Prostate gland (tissue), 2 donors: ENCODE measurements around the gene PCDHGC5.

Experiments used
- POLR2A ChIP-seq: fragments of 450-650 bp; IDR thresholded peaks from one replicate; pipeline ENCODE4 v1.6.1; 2016; ENCODE audit warnings: antibody characterized with exemption, mild to moderate bottlenecking
- POLR2AphosphoS5 ChIP-seq: sonication (generic); formaldehyde crosslinking; IDR thresholded peaks from one replicate; pipeline ENCODE4 v1.6.1; 2017; ENCODE audit warnings: antibody characterized with exemption
- TF ChIP-seq, protein P1 (sequence below), 4 experiments: fragments of 200-600 bp in 2 of 4; fragments of 450-650 bp in 2 of 4; sonication (generic) in 2 of 4; IDR thresholded peaks; 1 replicate in 3 of 4; 2 replicates in 1 of 4; pipeline ENCODE4 v1.5.1; 2016 to 2019; ENCODE audit warnings: antibody characterized with exemption in 4 of 4, mild to moderate bottlenecking in 2 of 4, moderate library complexity in 2 of 4

DNA sequence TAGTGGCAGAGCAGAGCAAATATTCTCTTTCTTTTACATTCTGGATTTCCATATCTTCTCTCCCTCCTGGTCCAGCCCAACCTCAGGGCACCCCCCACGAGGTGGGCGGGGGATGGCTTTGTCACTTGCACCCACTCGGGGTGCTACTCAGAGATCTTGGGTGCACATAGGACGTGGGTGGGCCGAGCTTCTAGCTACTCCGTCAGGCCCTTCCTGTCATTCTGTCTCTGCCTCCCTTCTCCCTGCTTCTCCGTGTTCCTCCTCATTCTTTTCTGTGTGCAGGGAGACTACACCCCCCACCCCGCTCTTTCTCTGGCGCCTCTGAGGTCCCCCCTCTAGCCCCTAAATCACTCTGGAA lies 19.5 kb downstream of the PCDHGC5 start:
- TF ChIP-seq POLR2A: no peak
- TF ChIP-seq, protein P1, sequence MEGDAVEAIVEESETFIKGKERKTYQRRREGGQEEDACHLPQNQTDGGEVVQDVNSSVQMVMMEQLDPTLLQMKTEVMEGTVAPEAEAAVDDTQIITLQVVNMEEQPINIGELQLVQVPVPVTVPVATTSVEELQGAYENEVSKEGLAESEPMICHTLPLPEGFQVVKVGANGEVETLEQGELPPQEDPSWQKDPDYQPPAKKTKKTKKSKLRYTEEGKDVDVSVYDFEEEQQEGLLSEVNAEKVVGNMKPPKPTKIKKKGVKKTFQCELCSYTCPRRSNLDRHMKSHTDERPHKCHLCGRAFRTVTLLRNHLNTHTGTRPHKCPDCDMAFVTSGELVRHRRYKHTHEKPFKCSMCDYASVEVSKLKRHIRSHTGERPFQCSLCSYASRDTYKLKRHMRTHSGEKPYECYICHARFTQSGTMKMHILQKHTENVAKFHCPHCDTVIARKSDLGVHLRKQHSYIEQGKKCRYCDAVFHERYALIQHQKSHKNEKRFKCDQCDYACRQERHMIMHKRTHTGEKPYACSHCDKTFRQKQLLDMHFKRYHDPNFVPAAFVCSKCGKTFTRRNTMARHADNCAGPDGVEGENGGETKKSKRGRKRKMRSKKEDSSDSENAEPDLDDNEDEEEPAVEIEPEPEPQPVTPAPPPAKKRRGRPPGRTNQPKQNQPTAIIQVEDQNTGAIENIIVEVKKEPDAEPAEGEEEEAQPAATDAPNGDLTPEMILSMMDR (IDR thresholded peaks at IDR 0.05): no peak
- TF ChIP-seq POLR2AphosphoS5: no peak
